T-helper 22 cell (primary cell): ENCODE measurements around the gene TNIP1.

Experiments used
- DNase-seq: peaks from one replicate; pipeline ENCODE4 v3.0.0-alpha.2; 2020; ENCODE audit warnings: low read depth

The TNIP1 gene

DNA sequence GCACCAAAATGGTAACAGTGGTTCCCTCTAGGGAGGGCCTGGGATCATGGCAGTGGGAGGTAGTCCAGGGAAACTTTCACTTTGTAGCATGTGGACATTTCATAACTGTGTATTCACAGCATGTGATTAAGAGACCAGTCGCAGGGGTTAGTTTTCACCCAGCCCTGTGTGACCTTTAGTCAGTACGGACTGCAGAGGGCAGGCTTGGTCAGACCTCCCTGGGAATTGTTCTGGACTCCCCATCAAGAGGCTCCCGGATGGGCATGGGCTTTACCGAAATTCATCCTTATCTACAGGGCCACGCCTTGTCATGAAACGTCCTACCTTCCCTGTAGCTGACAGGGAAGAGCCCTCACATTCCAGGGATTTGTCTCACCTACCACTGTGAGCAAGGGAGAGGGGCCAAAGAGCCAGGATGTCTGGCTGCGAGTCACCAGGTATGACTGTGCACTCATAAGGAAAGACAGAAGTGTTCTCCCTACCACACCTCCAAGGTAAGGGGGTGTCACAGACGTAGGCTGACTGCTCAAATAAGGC, 40.6 kb downstream of the TNIP1 start:
- DNase-seq: no peak

DNA sequence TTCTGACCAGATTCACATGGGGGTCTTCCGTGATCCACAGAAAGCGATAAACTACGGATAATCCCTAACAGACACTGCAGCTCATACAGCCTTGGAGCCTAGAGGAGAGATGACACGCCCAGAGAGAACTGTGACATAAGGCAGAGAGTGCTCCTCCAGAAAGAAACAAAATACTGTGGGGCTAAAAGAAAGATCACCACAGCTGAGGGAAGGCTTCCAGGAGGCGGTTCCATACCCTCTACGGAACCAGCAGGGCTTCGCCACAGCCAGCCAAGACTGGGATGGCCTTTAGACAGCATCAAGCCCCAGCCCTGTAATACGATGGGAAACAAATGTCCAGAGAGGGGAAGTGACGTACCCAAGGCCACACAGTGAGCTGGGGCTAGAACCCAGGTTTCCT, 41.2 kb downstream of the TNIP1 start:
- DNase-seq: no peak

DNA sequence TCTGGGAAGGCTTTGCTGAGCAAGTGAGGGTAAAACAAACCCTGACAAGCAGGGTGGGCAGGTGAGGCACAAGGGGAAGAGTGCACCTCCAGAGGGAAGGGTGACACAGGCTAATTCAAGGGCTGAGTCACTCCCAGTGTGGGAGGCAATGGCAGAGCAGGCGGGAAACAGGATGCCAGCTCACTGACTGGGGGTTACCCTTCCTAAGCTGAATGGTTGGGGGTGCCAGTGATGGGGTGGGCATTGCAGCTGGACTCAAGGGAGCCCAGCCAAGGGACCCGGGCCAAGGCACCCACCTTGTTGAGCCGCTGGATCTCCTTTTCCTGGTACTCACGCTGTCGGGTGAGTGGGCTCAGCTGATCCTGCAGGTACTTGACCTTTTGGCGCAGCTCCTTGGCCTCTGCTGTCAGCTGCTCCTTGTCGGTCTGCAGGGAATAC, 42.0 kb downstream of the TNIP1 start:
- no peak for DNase-seq

DNA sequence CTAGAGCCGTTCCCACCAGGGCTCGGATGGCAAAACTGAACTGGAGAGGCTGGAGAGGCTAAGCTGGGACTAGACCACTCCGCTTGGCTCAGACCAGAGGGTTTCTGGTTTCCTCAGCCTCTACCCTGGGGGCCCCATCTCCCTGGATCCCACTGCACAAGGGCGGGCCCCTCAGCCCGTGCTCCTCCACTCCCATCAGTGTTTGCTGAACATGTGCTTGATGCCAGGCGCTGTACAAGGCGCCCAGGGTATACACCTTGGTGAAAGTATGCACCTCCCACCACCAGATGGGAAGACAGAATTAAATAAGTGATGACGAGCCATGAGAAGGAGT, 42.5 kb downstream of the TNIP1 start:
- no peak for DNase-seq

DNA sequence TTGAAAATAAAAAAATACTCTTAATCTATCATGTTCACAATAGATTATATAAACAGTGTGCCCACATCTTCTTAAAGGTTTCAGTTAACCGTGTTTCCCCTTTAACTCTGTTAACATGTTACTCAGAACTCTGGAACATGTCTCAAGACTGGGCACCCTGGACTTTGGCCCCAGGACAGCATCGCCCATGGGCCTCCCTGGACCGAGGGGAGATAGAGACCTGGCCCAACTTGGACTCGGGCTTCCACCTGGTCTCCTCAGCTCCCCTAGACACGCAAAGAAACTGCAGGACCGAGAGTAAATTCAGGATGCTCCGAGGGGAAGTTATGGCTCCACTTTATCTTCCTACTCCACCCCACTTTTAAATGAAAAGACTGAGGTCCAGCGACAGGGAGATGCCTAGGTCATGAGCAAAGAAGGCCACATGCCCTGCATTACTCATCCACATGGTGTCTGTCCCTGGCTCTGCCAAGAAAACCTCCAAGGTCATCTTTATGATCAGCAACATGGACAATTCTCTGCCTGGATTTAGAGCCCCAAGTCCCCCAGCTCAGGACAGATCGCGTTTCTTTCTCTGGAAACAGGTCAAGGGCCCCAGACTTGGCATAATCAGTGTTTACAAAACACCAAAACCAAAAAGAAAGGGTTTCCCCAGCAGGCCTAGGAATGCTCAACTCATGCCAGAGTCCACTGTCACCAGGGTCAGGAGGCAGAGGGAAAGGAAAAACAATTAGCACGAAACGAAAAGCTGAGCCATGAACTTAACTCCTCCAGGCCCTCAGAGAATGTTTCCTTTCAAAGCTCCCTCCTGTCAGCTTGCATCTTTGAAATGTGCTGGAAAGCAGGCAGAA, 43.0 kb downstream of the TNIP1 start:
- DNase-seq: no peak

DNA sequence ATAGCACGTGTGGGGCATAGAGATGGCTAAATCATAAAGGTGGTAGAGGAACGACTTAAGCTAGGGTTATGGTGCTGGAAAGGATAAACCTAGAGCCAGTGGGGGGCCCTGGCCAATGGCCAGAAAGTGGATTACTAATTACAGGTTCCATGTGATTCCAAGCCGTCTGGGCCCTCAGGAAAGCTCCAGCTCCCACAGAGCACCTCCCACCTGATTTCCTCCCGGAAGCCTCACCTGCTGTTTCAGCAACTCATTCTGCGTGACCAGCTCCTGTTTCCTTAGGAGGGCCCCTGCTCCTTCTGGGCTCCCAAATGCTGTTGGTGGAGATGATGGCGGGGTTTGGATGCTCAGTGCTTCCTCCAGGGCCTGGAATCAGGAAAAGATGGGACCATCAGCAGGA, 44.3 kb downstream of the TNIP1 start:
- DNase-seq: no peak

DNA sequence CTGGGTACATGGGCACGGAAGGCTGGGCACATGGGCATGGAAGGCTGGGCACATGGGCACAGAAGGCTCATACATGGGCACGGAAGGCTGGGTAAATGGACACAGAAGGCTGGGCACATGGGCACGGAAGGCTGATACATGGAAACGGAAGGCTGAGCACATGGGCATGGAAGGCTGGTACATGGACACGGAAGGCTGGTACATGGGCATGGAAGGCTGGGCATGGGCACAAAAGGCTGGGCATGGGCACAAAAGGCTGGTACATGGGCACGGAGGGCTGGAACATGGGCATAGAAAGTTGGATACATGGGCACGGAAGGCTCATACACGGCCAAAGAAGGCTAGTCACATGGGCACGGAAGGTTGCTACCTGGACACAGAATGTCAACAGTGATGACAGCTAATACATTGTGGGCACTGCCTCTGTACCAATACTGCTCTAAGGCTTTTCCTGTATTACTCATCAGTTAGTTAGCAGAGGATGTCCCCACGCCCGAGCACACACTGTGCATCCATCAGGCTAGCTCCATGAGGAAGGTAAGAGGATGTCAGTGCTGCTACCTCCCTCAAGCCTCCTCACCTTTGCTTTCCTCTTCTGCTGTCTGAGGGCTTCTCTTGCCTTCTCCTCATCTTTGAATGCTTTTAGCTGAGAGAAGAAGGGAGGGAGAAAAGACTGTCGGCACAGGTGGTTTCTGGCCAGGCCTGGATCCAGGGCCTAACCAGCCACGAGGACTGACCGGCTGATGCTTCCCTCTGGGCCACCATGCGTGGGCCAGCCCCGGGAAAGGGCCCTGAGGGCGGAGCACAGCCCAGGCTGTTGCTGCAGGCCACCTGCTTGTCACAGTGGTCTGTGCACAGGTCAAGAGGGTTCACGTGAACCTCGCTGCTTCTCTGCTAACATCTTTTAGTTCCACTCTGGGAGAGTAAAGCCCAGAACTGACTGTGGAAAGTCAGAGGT, 46.1 kb downstream of the TNIP1 start:
- no peak for DNase-seq

DNA sequence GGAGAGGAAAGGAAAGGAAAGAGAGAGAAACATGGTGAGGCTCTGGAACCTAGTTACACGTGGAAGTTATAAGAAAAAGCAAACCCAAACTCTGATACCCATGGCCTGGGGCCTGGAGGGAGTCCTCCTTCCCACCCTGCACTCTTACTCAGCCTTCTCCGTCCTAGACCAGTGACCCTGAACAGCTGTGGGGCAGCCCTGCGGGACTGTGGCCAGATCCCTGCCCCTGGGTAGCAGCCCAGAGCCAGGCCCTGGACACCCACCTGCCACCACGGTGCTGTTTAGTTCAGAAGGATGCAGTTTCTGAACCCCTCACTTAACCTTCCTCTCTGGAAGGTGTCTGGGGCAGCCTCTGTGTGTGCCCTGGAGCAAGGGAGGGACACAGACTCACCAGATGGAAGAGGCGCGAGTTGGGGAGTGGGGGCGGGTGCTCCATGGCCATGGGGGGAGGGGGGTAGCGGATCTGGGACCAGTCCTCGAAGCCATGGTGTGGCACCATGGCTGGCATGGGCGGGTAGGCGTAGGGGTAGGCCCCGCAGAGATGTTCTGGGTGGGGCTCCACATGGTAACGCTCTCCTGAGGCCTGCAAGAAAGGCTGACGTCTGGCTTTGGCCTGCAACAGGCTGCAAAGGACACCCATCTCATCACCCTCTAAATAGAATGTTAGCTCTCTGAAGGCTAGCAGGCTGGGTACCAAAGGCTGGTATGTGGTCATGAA, 47.5 kb downstream of the TNIP1 start:
- DNase-seq: no peak

DNA sequence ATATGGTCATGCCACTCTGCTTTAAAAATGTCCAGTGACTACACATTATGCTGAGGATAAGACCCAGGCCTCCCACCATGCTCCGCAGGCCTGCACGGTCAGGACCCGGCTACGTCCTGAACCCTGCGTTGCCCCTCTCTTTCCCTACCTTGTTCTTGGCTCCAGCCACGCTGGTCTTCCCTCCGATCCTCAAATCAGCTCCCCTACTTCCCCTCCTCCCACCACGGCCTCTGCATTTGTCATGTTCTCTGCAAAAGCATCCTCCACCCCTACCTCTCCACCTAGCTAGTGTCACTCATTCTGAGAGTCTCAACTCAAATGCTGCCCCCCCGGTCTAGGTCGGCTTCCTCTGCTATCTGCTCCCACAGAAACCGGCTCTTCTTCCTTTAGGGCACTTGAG, 49.3 kb downstream of the TNIP1 start:
- no peak for DNase-seq

DNA sequence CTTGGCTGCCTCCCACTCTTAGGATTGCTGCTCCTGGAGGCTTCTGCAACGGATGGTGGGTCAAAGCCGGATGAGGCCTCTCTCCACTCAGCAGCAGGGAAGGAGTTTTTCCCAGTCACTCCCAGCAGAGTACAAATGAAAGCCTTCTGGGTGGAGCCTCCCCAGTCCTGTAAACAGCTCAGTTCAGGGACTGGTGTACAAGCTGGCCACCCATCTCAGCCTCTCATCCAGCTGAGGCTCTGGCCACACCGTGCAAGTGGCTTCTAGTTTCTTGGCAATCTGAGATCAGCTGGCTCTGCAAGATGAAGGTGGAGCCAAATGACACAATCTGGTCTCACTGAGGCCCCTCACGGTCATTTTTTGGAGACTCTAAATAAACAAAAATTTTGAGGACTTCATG, 50.5 kb downstream of the TNIP1 start:
- DNase-seq: no peak

DNA sequence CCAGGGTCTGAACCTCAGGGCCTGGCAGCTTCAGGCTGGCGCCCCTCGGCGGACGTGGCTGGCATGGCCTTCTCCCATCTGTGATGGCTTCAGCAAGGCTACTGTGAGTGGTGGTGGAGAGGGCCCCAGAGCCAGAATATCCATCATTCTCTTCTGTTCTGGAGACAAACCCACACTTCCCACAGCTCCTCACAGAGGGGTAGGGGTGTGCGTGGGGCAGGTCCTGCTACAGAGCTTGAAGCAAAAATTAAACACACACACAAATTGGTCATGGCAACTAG, 50.8 kb downstream of the TNIP1 start:
- DNase-seq: no peak

DNA sequence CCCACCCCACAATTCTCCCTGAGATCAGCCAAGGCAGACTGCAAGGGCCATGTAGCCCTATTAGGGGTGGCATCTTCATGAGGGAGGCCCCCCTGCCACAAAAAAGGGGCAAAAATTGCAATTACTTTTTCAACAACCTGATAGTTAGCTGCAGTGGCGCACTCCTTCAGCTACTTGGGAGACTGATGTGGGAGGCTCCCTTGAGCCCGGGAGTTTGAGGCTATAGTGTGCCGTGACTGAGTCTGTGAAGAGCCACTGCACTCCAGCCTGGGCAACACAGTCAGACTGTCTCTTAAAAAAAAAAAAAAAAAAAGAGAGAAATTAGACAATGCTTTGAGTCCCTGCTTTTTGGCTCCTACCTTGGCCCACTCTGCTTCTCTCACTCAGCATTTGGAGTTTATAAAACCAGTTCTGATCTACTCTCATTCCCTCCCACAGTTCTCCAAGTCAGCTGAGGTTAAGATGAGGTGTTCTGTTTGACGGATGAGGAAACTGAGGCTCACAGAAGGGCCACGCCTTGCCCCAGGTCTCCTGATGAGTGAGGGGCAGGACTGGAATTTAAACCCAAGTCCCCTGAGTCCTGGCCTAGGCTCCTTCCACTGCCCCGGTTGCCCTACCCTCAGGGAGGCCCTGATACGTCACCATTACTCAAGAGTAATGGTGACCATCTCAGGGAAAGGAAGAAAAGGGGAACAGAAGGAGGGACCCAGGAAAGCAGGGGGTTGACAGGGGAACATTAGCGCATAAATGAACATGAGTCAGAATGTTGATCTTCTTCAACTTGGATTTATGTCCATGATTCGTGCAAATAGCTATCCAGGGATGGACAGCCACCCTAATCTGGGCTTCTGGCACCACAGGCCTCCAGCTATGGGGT, 51.4 kb downstream of the TNIP1 start:
- DNase-seq: no peak

DNA sequence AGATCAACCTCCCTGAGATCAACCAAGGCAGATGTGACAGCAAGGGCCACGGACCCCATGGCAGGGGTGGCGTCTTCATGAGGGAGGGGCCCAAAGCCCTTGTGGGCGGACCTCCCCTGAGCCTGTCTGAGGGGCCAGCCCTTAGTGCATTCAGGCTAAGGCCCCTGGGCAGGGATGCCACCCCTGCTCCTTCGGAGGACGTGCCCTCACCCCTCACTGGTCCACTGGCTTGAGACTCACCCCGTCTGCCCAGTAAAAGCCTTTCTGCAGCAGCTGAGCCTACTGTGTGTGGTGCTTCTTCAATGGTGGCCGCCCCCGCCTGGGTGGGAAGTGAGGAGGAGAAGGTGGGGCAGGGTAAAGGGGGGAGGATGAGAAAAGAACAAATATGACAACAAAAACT, 52.1 kb downstream of the TNIP1 start:
- no peak for DNase-seq

DNA sequence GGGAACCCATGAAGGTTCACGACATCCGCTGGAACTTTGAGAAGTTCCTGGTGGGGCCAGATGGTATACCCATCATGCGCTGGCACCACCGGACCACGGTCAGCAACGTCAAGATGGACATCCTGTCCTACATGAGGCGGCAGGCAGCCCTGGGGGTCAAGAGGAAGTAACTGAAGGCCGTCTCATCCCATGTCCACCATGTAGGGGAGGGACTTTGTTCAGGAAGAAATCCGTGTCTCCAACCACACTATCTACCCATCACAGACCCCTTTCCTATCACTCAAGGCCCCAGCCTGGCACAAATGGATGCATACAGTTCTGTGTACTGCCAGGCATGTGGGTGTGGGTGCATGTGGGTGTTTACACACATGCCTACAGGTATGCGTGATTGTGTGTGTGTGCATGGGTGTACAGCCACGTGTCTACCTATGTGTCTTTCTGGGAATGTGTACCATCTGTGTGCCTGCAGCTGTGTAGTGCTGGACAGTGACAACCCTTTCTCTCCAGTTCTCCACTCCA, 52.8 kb downstream of the TNIP1 start:
- DNase-seq: no peak

DNA sequence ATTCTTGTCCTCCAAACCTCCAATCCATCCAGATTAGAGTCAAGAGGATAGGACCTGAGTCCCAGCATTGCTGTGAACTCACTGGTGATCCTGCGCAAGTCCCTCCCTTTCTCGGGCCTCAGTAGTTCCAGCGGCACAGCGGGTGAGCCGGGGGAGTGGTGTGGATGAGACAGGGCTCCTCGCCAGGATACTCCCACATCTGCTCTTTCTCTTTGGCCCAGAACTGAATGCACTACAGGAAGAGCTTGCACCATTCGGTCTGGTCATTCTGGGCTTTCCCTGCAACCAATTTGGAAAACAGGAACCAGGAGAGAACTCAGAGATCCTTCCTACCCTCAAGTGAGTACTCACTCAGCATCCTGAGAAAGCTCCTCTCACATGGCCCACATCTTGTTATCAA, 54.2 kb downstream of the TNIP1 start:
- no peak for DNase-seq

DNA sequence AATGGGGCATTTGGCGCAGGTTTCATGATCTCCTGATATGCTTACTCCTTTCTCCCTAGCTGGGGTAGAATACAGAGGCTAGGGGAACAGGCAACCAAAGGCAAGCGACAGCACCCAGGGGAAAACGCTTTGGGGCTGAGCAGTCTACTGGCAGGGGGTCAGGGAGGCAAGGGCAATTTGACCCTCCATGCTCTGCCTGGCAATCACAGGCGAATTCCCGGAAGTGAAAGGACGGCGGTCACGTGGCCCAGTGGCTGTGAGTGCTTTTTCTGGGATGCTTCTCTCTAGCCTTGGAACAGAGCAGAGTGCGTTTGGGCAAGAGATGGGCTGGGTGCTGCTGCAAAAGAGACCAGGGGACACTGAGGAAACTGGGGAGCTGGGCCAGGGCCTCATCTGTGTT, 54.7 kb downstream of the TNIP1 start:
- no peak for DNase-seq

DNA sequence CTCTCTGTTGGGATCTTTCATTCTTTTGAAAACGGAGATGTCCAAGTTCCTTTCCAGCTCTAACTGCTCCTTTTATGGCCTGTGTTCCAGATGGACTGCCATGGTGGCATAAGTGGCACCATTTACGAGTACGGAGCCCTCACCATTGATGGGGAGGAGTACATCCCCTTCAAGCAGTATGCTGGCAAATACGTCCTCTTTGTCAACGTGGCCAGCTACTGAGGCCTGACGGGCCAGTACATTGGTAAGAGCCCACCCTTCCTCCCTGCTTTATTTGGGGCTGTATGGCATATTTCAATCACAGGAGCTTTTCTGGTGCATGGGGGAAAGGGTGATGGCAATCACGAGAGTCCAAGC, 55.6 kb downstream of the TNIP1 start:
- DNase-seq: no peak

DNA sequence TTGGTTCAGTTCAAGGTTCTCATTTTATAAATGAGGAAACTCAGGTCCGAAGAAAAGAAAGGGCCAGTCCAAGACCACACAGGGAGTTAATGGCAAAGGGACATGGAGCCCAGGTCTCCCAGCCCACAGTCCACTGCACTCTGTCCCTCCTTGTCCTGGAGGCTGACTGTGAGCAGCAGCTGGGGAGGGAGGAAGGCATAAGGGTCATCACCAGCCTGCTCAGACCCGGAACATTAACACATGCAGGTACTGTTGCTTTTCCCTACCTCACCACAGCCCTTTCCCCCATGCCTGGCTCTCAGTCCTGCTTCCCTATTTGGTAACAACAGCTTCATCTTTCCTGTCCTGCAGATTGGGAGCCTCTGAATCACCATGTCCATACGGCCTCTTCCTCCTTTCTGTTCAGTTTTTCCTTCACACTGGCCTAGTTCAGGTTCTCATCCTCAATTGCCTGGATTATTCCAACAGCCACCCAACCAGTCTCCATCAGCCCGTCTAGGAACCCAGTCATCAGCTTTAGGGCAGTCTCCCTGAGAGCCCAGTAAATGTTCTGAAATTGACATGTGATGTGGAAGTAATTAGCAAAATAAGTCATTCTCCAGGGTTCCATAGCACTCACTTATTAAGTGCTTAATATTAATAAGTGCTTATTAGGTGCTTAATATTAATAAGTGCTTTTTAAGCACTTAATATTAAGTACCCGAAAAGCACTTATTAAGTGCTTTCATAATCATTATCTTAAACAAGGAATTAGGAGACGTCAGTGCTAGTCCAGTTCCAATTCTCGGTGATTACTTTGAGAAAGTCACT, 56.2 kb downstream of the TNIP1 start:
- DNase-seq: no peak

DNA sequence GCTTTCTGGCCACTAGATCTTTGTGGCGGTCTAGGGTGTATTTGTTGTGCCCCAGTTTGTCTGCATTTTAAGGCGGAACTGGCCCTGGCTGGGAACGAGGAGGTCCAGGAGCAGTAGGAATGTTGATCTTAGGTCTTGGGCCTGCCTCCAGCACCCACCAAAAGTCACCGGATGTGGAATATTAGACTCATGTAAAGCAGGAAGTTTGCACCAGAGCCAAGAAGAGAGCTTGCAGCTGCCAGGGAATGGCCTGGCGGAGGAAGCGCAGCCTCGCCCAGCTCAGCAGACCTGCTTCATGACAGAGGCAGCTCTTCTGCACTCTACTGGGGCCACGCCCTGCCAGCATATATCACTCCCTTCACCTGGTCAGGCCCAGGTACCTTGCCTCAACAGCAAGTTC, 57.2 kb downstream of the TNIP1 start:
- DNase-seq: no peak

DNA sequence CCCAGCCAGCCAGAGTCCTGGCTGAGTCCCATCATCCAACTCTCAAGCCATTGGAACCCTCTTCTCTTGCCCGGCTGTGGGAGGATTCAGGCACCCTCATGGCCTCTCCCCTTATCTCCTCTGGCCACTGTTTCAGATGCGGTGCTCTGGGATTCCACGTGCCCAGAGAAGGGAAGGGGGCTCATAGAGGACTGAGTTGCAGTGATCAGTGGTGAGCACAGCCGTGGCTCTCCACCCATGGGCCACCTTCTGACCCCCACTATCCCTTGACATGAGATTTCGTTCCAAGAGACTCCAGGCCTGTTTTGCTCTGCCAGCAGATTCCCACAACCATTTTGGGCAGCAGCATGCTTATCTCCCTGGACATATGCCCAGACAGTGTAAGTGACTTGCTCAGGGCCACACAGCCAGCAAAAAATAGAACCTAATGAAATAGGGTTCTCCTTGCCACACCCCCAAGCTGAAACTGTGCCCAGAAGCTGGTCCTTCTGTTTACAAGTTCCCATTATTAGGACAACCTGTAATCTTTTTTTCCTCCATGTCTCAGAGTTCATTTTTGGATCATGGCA, 57.7 kb downstream of the TNIP1 start:
- DNase-seq: no peak
